Measurements from ENCODE around the gene CDHR2.

CDHR2 gene

DNA sequence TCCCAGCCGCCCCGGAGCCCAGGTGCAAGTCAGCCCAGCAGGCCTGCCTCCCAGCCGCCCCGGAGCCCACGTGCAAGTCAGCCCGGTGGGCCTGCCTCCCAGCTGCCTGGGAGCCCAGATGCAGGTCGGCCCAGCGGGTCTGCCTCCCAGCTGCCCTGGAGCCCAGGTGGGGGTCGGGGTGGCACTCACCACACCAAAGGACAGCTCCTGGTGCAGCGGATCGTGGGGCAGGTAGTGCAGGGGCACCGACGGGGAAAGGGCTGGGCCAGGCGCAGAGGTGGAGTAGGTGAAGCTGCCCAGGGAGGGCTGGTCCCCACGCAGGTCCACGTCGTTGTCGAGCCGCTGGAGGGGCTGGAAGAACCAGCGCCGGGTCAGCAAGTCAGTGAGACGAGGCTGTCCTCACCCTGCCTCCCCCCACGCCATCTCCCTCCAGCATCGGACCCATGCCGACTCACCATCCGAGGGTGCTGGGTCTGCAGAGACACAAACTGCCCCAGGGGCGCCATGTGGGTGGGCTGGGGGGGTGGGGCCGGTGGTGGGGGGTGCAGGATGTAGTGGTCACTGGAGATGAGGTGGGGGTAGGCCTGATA is 18.7 kb upstream of the CDHR2 start:
- DNase-seq: no peak

DNA sequence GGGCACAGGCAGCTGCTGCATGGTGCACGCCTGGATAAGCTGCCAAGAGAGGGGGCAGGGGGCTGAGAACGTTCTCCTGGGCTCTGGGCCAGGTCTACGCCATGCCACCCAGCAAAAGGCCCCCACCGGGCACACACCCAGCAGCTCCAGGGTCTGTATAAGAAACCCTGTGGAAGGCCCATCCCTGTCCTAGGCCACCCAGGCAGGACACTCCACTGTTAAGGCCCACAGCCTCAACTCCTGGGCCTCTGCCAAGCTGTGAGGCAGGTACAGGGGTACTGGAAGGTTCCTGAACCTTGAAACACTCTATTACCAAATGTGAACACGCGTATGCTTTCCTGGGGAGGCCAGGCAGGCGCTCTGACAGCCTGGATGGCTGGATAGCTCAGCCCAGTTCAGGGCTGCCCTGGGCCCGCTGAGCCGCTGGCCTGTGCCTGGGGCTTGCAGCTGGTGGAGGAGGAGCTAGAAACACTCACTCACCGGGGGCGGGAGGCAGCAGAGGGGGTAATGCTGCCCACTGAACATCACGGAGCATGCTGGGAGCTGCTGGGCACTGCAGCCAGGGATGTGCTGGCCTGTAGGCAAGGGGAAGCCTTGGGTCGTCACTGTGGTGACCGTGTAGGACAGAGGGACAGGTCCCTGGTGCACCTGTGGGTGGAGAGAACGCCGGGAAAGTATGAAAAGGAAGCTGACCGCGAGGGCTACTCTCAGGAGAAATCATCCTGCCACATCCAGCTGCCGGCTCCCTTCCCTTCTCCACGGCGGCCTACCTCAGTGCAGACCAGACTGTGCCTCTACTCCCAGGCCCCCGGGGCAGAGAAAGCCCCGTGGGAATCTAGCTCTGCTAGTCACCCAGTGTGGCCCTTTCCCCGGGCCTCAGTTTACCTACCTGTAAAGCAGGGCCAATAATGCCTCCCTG is 17.9 kb upstream of the CDHR2 start:
- DNase-seq: no peak

- DNase-seq: no peak
These were observed 17.1 kb upstream of the CDHR2 start for GRCh38 chr5:176531902-176532493.

DNA sequence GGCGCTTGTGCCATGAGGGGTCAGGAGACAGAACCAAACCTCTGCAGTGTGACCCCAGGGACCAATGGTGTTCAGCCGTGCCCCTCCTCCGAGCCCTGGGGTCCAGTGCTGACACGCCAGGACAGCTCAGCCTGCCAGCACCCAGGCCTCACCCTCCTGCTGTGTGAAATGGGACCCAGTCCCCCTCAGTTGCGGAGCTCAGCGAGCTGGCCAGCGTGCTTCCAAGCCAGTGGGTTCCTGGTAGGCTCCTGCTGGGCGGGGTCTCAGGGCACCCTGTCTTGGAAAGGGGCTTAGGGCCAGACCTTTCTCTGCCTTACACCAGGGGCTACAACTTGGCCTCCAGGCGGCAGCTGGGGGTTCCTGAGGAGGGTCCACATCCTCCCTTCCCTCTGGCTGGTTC is 16.3 kb upstream of the CDHR2 start:
- no peak for DNase-seq

- DNase-seq: no peak
These were observed 15.8 kb upstream of the CDHR2 start for GRCh38 chr5:176533390-176533789.

DNA sequence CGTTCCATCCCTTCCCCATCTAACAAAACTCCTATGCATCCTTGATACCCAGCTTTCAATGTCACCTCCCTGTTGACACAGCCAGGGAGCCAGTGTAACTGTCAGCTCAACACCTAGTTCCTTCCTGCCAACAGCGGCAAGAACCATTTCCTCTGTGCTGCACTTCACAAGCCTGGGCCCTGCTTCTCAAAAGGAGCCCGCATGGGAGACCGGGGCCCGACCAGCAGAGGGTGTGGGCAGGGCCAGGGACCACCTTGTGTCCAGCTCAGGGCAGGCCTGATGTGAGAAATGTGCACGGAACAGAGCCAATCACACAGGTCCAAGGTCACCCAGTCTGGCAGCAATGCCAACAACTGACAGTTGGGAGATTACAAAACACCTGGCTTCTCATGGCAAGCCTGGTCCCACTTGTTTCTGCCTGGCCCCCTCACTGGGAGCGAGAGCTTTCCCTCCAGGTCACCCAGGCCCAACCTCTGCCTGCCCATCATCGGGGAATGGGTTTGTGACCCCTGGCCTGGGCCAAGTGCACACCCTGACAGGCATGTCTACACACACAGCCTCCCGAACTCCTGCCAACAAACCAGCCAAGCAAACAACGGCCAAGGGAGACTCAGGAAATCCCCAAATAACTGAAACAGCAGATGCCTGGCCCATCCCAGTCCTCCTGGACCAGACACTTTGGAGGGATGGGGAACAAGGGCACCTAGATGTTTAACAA is 15.1 kb upstream of the CDHR2 start:
- no peak for DNase-seq

DNA sequence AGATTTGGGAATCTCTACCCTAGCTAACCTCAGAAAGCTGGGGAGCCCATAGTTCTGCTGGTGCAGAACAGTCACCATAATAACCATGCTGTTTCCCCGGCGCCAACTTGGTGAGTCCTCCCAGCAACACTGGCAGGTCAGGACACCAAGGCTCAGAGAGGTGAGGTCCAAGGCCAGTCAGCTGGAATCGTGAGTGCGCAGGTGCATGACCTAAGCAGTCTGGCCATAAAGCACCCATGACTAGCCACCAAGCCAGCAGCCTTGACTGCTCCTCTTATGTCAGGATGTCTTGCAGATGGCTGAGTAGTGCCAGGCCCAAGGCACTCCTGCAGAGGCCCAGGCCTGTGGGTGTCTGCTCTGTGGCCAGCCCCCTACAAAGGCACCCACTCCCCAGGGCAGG is 14.5 kb upstream of the CDHR2 start:
- DNase-seq: no peak

DNA sequence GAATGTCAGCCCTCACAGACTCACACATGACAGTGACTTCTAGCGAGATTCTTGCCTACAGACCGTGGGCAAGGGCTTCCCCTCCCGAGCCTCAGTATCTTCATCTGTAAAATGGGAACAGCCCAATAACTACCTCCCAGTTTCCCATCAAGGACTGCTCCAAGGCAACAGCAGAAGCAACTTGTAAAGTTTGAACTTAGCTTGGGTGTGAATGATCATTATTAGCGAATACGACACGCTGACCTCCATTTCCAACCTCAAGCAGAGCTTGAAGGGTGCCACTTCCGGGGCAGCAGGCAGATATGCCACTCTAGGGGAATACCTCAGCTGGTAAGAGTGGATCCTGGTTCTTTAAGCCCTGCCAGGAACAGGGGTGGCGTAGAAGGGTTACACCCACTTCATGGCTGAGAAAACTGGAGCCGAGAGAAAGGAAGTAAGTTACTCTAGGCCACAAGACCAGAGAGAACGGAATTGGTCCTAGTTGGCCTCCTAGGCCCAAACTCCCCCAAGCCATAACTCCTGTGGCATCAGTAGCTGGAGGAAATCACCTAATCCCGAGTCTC is 14.0 kb upstream of the CDHR2 start:
- no peak for DNase-seq

DNA sequence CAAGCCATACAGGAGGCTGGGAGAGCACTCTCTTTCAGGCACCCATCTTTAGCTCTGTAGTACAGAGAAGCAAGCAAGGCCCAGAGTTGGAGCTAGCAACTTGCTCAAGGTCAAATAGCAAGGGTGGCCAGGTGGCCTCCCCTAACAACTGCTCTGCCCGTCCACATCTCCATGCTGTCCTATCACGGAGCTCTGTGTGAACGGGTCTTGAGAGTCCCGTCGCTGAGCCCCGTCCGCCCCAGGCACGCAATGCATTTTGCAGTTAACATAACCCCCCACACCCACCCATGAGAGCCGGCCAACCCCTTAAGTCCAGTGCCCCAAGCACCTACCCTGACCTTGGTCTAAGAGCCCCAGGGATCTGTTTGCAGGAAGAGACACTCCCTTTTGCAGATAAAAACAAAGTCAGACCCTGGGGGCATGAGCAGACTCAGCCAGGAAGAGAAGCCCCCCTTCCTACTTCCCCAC is 13.4 kb upstream of the CDHR2 start:
- no peak for DNase-seq

DNA sequence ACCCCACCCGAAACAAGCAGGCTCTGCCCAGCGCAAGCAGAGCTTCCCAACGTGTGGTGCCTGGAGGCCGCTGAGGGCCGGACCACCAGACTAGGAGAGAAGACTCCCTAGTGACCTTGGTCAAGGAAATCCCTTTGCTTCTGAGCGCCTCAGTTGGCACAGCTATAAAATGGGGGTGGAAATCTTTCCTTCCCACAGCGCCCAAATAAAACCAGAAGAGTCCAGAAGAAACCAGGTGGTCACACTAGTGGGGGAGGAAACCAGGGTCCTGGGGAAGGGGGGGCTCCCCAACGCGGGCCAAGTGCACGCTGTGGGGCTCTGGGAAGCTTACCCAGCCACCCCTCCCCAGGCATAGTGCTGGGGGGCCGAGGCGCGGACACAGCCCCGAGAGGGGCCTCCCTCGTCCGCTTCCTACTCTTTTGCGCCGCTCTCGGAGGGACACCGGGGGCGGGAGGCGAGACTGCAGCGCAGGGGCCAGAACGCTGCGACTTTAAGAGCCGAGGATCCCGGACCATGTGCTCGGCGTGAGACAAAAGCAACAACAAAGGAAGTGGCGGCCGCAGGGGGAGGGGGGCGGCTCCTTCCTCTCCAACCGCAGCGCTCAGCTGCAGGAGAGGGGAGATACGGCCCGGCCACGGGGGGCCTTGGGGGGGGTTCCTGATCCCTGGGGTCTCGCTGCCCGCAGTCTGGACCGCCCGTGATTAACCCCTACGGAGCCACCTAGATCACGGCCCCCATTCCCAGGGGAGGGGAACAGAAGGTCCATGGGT is 12.8 kb upstream of the CDHR2 start:
- peak; percentile 26 for DNase-seq

DNA sequence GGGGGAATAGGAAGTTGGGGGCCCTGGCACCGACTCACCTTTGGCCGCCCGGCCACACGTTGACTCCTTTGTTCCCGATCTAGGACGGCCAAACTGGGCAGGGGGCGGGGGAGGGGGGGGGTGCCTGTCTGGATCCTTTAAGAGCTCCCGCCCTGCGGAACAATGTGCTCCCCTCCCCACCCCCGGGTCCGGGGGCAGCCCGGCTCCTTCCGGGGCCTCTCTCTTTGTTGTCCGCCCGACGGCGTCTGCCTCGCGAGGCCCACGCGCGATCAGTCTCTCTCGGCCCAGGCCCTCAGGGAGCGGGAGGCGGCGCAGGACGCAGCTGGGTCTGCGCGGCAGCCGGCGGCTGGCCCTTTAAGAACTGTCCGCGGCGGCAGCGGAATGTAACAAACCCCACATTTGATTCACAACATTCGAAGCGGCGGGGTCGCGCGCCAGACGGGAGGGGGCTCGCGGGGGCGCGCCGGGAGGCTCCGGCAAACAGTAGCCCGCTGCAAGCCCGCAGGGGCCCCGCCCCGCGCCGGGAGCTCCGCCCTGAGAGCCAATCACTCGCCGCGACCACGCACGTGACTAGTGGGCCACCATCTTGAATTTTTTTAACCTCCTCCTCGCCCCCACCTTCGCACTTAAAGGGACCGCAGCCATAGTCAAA is 12.1 kb upstream of the CDHR2 start, which contains the start of gene RNF44:
Gene RNF44, minus strand, starts transcription at position 501 of the 652 bp plus-strand sequence. CDS start 4,930 bp downstream, outside the sequence.
- peak; percentile 82 for DNase-seq

- peak; percentile 95 for DNase-seq
These were observed 11.4 kb upstream of the CDHR2 start for GRCh38 chr5:176537554-176538229.

DNA sequence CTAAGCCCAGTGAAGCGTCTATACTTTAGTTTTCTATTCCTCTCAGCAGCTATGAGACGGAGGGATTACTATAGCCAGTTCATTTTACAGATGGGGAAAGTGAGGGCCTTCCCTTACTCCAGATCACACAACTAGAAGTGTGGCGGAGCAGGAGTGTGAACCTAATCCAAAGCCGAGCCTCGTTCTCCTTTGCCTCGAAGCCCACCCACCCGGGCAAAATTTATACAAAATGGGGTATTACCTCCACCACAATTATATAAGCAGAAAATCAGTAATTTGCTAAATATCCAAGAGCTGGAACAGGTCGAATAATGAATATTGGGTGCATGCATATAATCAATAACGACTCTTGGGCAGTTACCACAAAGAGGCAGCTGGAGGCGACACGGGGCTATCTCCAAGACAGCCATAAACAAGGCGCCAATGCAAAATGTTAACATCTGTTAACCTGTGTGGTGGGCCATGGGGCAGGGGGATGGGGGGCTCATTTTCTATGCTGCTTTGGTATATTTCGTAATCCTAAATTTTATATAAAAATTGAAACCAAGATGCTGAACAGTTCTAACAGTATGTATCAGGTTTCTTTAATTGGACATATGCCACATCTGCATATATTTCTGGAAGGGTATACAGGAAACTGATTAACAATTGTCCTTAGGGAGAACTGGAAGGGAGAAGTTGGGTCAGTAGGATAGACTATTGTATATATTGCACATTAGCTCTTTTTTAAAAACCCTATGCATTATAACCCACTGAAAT is 10.7 kb upstream of the CDHR2 start:
- DNase-seq: no peak

DNA sequence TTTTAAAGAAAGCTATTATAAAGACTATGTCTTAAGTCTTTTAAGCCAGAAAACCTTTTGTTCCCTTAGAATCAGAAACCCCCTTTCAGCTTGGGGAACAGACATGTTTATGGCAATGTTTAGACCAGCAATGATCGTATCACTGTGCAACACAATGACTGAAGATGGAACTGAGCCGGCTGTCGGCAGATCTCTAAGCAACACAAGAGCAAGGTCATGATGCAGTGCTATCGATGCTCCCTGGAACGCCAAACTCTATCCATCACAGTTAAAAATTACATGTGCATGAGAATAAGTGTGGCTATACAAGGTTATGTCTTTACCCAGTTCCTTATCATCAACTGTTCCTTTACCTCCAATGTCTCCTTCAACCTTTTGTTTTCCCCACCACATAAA is 10.2 kb upstream of the CDHR2 start:
- no peak for DNase-seq

- no peak for DNase-seq
These were observed 8.7 kb upstream of the CDHR2 start for GRCh38 chr5:176540476-176540899.

- DNase-seq: no peak
These were observed 8.2 kb upstream of the CDHR2 start for GRCh38 chr5:176540956-176541337.

DNA sequence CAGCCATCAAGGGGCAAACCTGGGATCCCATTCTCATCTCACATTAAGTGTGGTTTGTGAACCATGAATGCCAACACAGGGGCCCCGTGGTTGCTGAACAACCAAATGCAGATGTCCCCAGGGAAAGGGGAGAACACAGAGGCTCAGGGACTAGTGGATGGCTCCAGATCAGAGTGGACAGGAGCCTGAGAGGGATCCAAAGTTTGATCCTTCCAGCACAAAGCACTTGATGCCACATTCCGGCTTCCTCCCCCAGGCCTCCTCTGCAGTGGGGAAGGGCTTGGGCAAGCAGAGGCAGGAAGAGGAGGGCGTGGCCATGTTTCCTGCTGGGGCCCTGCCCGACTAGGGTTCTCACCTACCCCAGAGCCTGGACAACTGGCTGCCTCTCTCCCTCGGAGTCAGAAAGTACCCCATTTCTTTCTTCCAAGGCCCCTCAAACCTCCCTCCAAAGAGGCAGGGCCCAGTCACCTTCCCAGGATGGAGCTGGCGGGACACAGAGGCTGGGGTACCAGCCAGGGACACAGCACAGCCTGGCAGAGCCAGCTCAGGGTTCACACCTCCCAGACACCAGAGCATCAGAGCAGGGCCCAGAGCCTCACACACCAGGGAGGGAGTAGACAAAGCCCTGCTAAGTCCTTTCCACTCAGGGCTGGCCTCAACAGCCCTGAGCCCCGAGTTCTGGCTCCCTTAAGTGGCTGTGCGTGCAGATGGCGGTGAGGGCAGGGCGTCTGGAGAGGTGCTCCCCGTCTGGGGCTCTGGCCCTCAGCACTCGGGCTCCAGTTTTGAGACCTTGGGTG is 7.6 kb upstream of the CDHR2 start:
- peak; percentile 65 for DNase-seq

DNA sequence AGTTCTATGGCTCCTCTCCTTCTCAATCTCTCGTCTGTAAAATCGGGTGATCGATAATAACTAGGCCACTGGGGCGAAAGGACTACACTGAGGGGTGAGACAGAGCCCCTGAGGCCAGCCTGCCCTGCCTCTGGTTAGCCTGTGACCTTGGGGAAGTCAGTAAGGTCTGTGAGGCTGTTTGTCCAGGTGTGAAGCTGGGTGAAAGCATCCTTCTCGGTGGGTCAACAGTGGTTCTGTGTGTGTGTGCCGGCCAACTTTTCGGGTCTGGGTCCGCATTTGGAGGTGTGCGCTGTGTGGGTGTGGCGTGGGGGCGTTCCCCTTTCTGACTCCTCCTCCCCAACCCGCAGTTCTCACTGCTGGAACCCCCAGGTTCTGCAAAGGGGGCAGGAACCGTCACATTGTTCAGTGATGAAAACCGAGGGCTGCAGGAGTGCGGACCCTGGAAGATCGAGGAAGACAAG is 7.0 kb upstream of the CDHR2 start:
- no peak for DNase-seq
